Measurements from ENCODE around the gene SPCS3. TPM values are rescaled to one million over a fixed set of nuclear protein-coding genes. Genes with fewer than 3 reads are reported as not detected.

SPCS3 gene
- total and polyA plus RNA-seq, 2 of the 13 experiments (the other 11 are each of a cell fraction or from before 2014, with no cell fraction given): 26.3 to 57.0 TPM

- no peak for TF ChIP-seq KLF13 (CRISPR knock-in tag; IDR thresholded peaks at IDR 0.05)
- no peak for TF ChIP-seq FLYWCH1 (CRISPR knock-in tag; IDR thresholded peaks at IDR 0.05)
- no peak for TF ChIP-seq HBP1 (CRISPR knock-in tag; IDR thresholded peaks at IDR 0.05; ENCODE audit: low read depth)
- no peak for TF ChIP-seq MEIS2 (CRISPR knock-in tag; IDR thresholded peaks at IDR 0.05)
- no peak for TF ChIP-seq ZNF253 (CRISPR knock-in tag; IDR thresholded peaks at IDR 0.05; ENCODE audit: borderline replicate concordance)
- no peak for TF ChIP-seq ZHX2 (IDR thresholded peaks at IDR 0.05; ENCODE audit: low read depth)
- TF ChIP-seq ZHX2 (CRISPR knock-in tag; IDR thresholded peaks at IDR 0.05; ENCODE audit: borderline replicate concordance): no peak
- TF ChIP-seq ZNF691 (CRISPR knock-in tag; IDR thresholded peaks at IDR 0.05; ENCODE audit: borderline replicate concordance, low read depth): no peak
- no peak for TF ChIP-seq CREB1 (IDR thresholded peaks at IDR 0.05)
- 0 out of 2 replicates have a peak, but pooled peaks have one; percentile 2 for TF ChIP-seq CREB1 (CRISPR knock-in tag; IDR thresholded peaks at IDR 0.05)
- no peak for TF ChIP-seq PREB (CRISPR knock-in tag; IDR thresholded peaks at IDR 0.05)
- no peak for TF ChIP-seq ZNF383 (CRISPR knock-in tag; IDR thresholded peaks at IDR 0.05; ENCODE audit: borderline replicate concordance)
- TF ChIP-seq JDP2 (CRISPR knock-in tag; IDR thresholded peaks at IDR 0.05; ENCODE audit: borderline replicate concordance): no peak
- no peak for TF ChIP-seq ZNF589 (CRISPR knock-in tag; conservative IDR thresholded peaks at IDR 0.05)
Measured at GRCh38 chr4:176319151-176319703, 539 bp upstream of the SPCS3 start (continued).

Measured in HepG2 (cell line).